Keratinocyte (primary cell): ENCODE data around the gene ZNF605. TPM values are rescaled to one million over a fixed set of nuclear protein-coding genes. Genes with fewer than 3 reads are reported as not detected.

Experiments used
- DNase-seq: peaks from one replicate; pipeline ENCODE4 v3.0.0-alpha.2; 2011; ENCODE audit warnings: low read depth, missing footprints, low spot score
- FAIRE-seq: peaks from 2 replicates; lab custom pipeline; 2011; peaks lifted over from hg19 to GRCh38; lab: Jason Lieb, UNC
- H2AFZ ChIP-seq: 2 replicates; pipeline ENCODE4 v1.6.0; 2012; ENCODE audit warnings: low read length, control low read depth, inconsistent platforms; ENCODE audit not compliant: control insufficient read depth
- H3K27ac ChIP-seq: 2 replicates; pipeline ENCODE4 v1.5.1; 2011; ENCODE audit warnings: low read length; ENCODE audit not compliant: control insufficient read depth, insufficient read depth
- H3K27me3 ChIP-seq: 3 replicates; pipeline ENCODE4 v1.6.0; 2011; ENCODE audit warnings: low read length; ENCODE audit not compliant: control insufficient read depth, insufficient read depth; ENCODE audit errors: extremely low read depth
- H3K36me3 ChIP-seq, 2 experiments: 2 replicates in 1 of 2; 3 replicates in 1 of 2; pipeline ENCODE4 v1.5.1; 2011; ENCODE audit warnings: low read length in 2 of 2, mild to moderate bottlenecking in 1 of 2; ENCODE audit not compliant: control insufficient read depth in 2 of 2, insufficient read depth in 2 of 2; ENCODE audit errors: extremely low read depth in 1 of 2
- H3K4me1 ChIP-seq: 3 replicates; pipeline ENCODE4 v1.5.1; 2011; ENCODE audit warnings: low read length; ENCODE audit not compliant: control insufficient read depth, insufficient read depth; ENCODE audit errors: extremely low read depth
- H3K4me2 ChIP-seq: 3 replicates; pipeline ENCODE4 v1.6.0; 2011; ENCODE audit warnings: low read depth, low read length; ENCODE audit not compliant: control insufficient read depth, insufficient read depth; ENCODE audit errors: extremely low read depth
- H3K4me3 ChIP-seq, 3 experiments: fragments of 200-600 bp in 1 of 3; sonication (generic) in 1 of 3; 2 replicates in 2 of 3; 3 replicates in 1 of 3; pipeline ENCODE4 v1.5.1; 2011 to 2016; ENCODE audit warnings: low read length in 3 of 3, mild to moderate bottlenecking in 3 of 3, control low read depth in 2 of 3, inconsistent platforms in 1 of 3, low read depth in 1 of 3, mixed read lengths in 1 of 3, mixed run types in 1 of 3, moderate library complexity in 1 of 3; ENCODE audit not compliant: control insufficient read depth in 2 of 3, insufficient read depth in 2 of 3; ENCODE audit errors: extremely low read depth in 1 of 3
- H3K79me2 ChIP-seq: 2 replicates; pipeline ENCODE4 v1.6.0; 2012; ENCODE audit warnings: low read length; ENCODE audit not compliant: control insufficient read depth, insufficient read depth
- H3K9ac ChIP-seq: 3 replicates; pipeline ENCODE4 v1.6.0; 2011; ENCODE audit warnings: low read length; ENCODE audit not compliant: control insufficient read depth, insufficient read depth; ENCODE audit errors: extremely low read depth
- H3K9me1 ChIP-seq: 3 replicates; pipeline ENCODE4 v1.6.0; 2011; ENCODE audit warnings: low read length; ENCODE audit not compliant: control insufficient read depth, insufficient read depth; ENCODE audit errors: extremely low read depth
- H3K9me3 ChIP-seq: 2 replicates; pipeline ENCODE4 v1.5.1; 2012; ENCODE audit warnings: low read depth, low read length; ENCODE audit not compliant: control insufficient read depth
- H4K20me1 ChIP-seq: 3 replicates; pipeline ENCODE4 v1.6.0; 2011; ENCODE audit warnings: low read length; ENCODE audit not compliant: control insufficient read depth, insufficient read depth; ENCODE audit errors: extremely low read depth
- CTCF ChIP-seq, 3 experiments: IDR thresholded peaks in 1 of 3; conservative IDR thresholded peaks in 1 of 3; optimal IDR thresholded peaks in 1 of 3; 2 replicates in 2 of 3; 3 replicates in 1 of 3; pipeline versions ENCODE3 to v1.5.1; 2011; ENCODE audit warnings: low read length in 3 of 3, mild to moderate bottlenecking in 3 of 3, moderate library complexity in 2 of 3, control low read depth in 1 of 3, inconsistent platforms in 1 of 3; ENCODE audit not compliant: insufficient read depth in 2 of 3; ENCODE audit errors: extremely low read depth in 1 of 3
- EZH2 ChIP-seq: IDR thresholded peaks from one replicate; pipeline ENCODE4 v1.6.1; 2012; ENCODE audit warnings: inconsistent platforms, mild to moderate bottlenecking, low read length, moderate library complexity
- dilution Hi-C: fragments of 300-500 bp; cut with MboI; formaldehyde crosslinking; loops from one replicate; pipeline ENCODE4 v1.7.0; 2020; ENCODE audit warnings: low sequenced_read_pairs; ENCODE audit not compliant: extremely low pct_ligation_motif_present
- polyA plus RNA-seq, 5 experiments: library from polyadenylated mRNA; depleted of rRNA in 3 of 5; stranded (reverse) in 3 of 5; stranded (forward) in 1 of 5; unstranded in 1 of 5; fragments of >200 nt; gene quantifications; 1 replicate in 1 of 5; 2 replicates in 3 of 5; 3 replicates in 1 of 5; pipeline versions ENCODE4 v1.2.1 to v1.2.3, GENCODE V29; 2011 to 2012; ENCODE audit warnings: missing spikeins in 2 of 5, low read depth in 1 of 5, low replicate concordance in 1 of 5

The ZNF605 gene
- polyA plus RNA-seq, 1 donor (not counting 4 experiments of a cell fraction or from before 2014, with no cell fraction given): 12.5 TPM

- Histone ChIP-seq H3K9me1 (no peaks in the 10 kb centered on the region), H3K79me2 (no peaks in the 10 kb centered on the region), H3K4me2 (no peak overlapping the region), H3K9ac (no peak overlapping the region), H2AFZ (no peak overlapping the region), H3K4me3 (no peak overlapping the region), H3K27ac (no peak overlapping the region), H4K20me1 (no peaks in the 10 kb centered on the region), H3K27me3 (no peaks in the 10 kb centered on the region), H3K9me3 (peaks cover 10% of the 10 kb centered on the region), H3K4me1 (no peaks in the 10 kb centered on the region), H3K36me3 (no peaks in the 10 kb centered on the region)
- dilution Hi-C loops: no loop called here
- no peak for TF ChIP-seq EZH2
- FAIRE-seq (no peak), DNase-seq (no peak)
These were observed 11.6 kb upstream of the ZNF605 start for GRCh38 chr12:132967736-132968135.

- no peak overlapping the region for H3K4me3 ChIP-seq
- no peak for TF ChIP-seq CTCF (optimal IDR thresholded peaks at IDR 0.05 in 1 of 3, IDR thresholded peaks at IDR 0.05 in 1 of 3, conservative IDR thresholded peaks at IDR 0.05 in 1 of 3; ENCODE audit: extremely low read depth in 1 of 3, insufficient read depth in 2 of 3, low read length in 3 of 3)
- no peak for TF ChIP-seq EZH2
- H3K27me3 ChIP-seq: no peaks in the 10 kb centered on the region
- no peaks in the 10 kb centered on the region for H3K4me1 ChIP-seq
- no peak overlapping the region for H2AFZ ChIP-seq
- H4K20me1 ChIP-seq: no peaks in the 10 kb centered on the region
- no peak overlapping the region for H3K27ac ChIP-seq
- no peak overlapping the region for H3K4me2 ChIP-seq
- H3K79me2 ChIP-seq: no peaks in the 10 kb centered on the region
- no peak for FAIRE-seq
- peaks cover 10% of the 10 kb centered on the region for H3K9me3 ChIP-seq
- H3K36me3 ChIP-seq: no peaks in the 10 kb centered on the region
- H3K9me1 ChIP-seq: no peaks in the 10 kb centered on the region
- dilution Hi-C loops: no loop called here
- DNase-seq: no peak
- no peak overlapping the region for H3K9ac ChIP-seq
These were observed 10.7 kb upstream of the ZNF605 start for GRCh38 chr12:132966676-132967415.
